Glutamatergic neuron (in vitro differentiated cells): Measurements from ENCODE around the gene VPS13D. TPM values are rescaled to one million over a fixed set of nuclear protein-coding genes. Genes with fewer than 3 reads are reported as not detected.
A peak's percentile ranks its signal among the peaks of the same experiment; 100 is the strongest.

Experiments used
- DNase-seq: peaks from one replicate; pipeline ENCODE4 v3.0.0; 2022
- H3K27ac Mint-ChIP-seq: one replicate; pipeline ENCODE4 v1.8.0; 2020; ENCODE audit warnings: mild to moderate bottlenecking, mixed read lengths, inconsistent platforms; ENCODE audit not compliant: unreplicated experiment
- H3K27me3 Mint-ChIP-seq: one replicate; pipeline ENCODE4 v1.8.0; 2020; ENCODE audit warnings: mild to moderate bottlenecking, moderate library complexity, mixed read lengths, inconsistent platforms; ENCODE audit not compliant: unreplicated experiment
- H3K36me3 Mint-ChIP-seq: one replicate; pipeline ENCODE4 v1.8.0; 2020; ENCODE audit warnings: mild to moderate bottlenecking, mixed read lengths, inconsistent platforms; ENCODE audit not compliant: unreplicated experiment
- H3K4me1 Mint-ChIP-seq: one replicate; pipeline ENCODE4 v1.8.0; 2020; ENCODE audit warnings: mild to moderate bottlenecking, low read depth, mixed read lengths, inconsistent platforms; ENCODE audit not compliant: unreplicated experiment
- H3K4me3 Mint-ChIP-seq: one replicate; pipeline ENCODE4 v1.8.0; 2020; ENCODE audit warnings: mild to moderate bottlenecking, mixed read lengths, inconsistent platforms; ENCODE audit not compliant: unreplicated experiment
- H3K9me3 Mint-ChIP-seq: one replicate; pipeline ENCODE4 v1.8.0; 2020; ENCODE audit warnings: mild to moderate bottlenecking, moderate library complexity, mixed read lengths, inconsistent platforms; ENCODE audit not compliant: unreplicated experiment
- CTCF ChIP-seq: fragments of 200-600 bp; sonication (generic); IDR thresholded peaks from one replicate; pipeline ENCODE4 v1.5.0; 2021; ENCODE audit not compliant: partially characterized antibody, unreplicated experiment
- total RNA-seq: library from RNA; stranded (reverse); fragmentation: NEBNext Ultra II Directional; extraction: Animal tissue kit (Norgen Biotek cat#: 25700); gene quantifications from one replicate; pipeline ENCODE4 v1.2.1, GENCODE V29; 2021; ENCODE audit not compliant: unreplicated experiment

Gene VPS13D
- total RNA-seq, 1 donor from 2014 or later, result 32.8 TPM

- Mint-ChIP-seq H3K27ac (no peak overlapping the region), H3K4me3 (no peak overlapping the region), H3K4me1 (peaks cover 16% of the 10 kb centered on the region), H3K9me3 (peaks cover 2% of the 10 kb centered on the region), H3K36me3 (no peaks in the 10 kb centered on the region), H3K27me3 (peaks cover 2% of the 10 kb centered on the region)
- no peak for TF ChIP-seq CTCF
- DNase-seq, result no peak
These were observed 25.7 kb upstream of the VPS13D start for GRCh38 chr1:12204140-12204539.

- Mint-ChIP-seq H3K36me3 (no peaks in the 10 kb centered on the region), H3K27me3 (peaks cover 2% of the 10 kb centered on the region), H3K4me3 (no peak overlapping the region), H3K4me1 (peaks cover 11% of the 10 kb centered on the region), H3K27ac (peak overlapping the region; percentile 59), H3K9me3 (peaks cover 2% of the 10 kb centered on the region)
- no peak for DNase-seq
- TF ChIP-seq CTCF, result no peak
These were observed 24.8 kb upstream of the VPS13D start for GRCh38 chr1:12204754-12205658.

GRCh38 chr1:12206238-12206637 lies 23.6 kb upstream of the VPS13D start:
- Mint-ChIP-seq H3K27me3 (peaks cover 2% of the 10 kb centered on the region), H3K4me1 (peaks cover 6% of the 10 kb centered on the region), H3K4me3 (no peak overlapping the region), H3K36me3 (no peaks in the 10 kb centered on the region), H3K27ac (no peak overlapping the region), H3K9me3 (peaks cover 2% of the 10 kb centered on the region)
- no peak for TF ChIP-seq CTCF
- DNase-seq, result no peak

DNA sequence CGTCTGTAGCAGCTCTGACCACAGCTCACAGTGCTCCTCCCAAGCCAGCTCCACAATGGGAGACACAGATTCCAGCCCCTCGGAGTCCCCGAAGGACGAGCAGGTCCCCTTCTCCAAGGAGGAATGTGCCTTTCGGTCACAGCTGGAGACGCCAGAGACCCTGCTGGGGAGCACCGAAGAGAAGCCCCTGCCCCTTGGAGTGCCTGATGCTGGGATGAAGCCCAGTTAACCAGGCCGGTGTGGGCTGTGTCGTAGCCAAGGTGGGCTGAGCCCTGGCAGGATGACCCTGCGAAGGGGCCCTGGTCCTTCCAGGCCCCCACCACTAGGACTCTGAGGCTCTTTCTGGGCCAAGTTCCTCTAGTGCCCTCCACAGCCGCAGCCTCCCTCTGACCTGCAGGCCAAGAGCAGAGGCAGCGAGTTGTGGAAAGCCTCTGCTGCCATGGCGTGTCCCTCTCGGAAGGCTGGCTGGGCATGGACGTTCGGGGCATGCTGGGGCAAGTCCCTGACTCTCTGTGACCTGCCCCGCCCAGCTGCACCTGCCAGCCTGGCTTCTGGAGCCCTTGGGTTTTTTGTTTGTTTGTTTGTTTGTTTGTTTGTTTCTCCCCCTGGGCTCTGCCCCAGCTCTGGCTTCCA lies 22.9 kb upstream of the VPS13D start:
- Mint-ChIP-seq H3K27me3 (peaks cover 2% of the 10 kb centered on the region), H3K36me3 (no peaks in the 10 kb centered on the region)

More for the DNA sequence above, 22.9 kb upstream of the VPS13D start:
- H3K9me3 Mint-ChIP-seq, result peaks cover 2% of the 10 kb centered on the region
- no peak overlapping the region for H3K4me3 Mint-ChIP-seq
- peaks cover 6% of the 10 kb centered on the region for H3K4me1 Mint-ChIP-seq
- H3K27ac Mint-ChIP-seq, result no peak overlapping the region
- DNase-seq, result no peak
- no peak for TF ChIP-seq CTCF
